Small intestine (tissue), 7 donors: ENCODE measurements around the gene DGCR2. TPM values are rescaled to one million over a fixed set of nuclear protein-coding genes. Genes with fewer than 3 reads are reported as not detected.

ENCODE experiments used
- DNase-seq, 2 donors: peaks; one replicate each; pipeline versions ENCODE4 v3.0.0 to v3.0.0-alpha.2; 2013
- FAIRE-seq: peaks from 2 replicates; lab custom pipeline; 2012; peaks lifted over from hg19 to GRCh38; lab: Jason Lieb, UNC
- H3K27ac ChIP-seq, 3 donors: one replicate each; pipeline ENCODE4 v1.5.1; 2013; ENCODE audit warnings: low read length in 2 of 3, mild to moderate bottlenecking in 2 of 3, control low read depth in 1 of 3, inconsistent platforms in 1 of 3, low read depth in 1 of 3, moderate library complexity in 1 of 3
- H3K27me3 ChIP-seq, 3 donors: one replicate each; pipeline ENCODE4 v1.6.1; 2013; ENCODE audit warnings: low read length in 3 of 3, inconsistent platforms in 1 of 3; ENCODE audit not compliant: control insufficient read depth in 3 of 3, insufficient read depth in 3 of 3
- H3K36me3 ChIP-seq, 3 donors: one replicate each; pipeline ENCODE4 v1.6.1; 2013; ENCODE audit warnings: low read length in 3 of 3, inconsistent platforms in 1 of 3, low read depth in 1 of 3, mild to moderate bottlenecking in 1 of 3, moderate library complexity in 1 of 3; ENCODE audit not compliant: control insufficient read depth in 3 of 3, insufficient read depth in 2 of 3
- H3K4me1 ChIP-seq, 3 donors: one replicate each; pipeline ENCODE4 v1.6.1; 2013; ENCODE audit warnings: low read length in 2 of 3, inconsistent platforms in 1 of 3, low read depth in 1 of 3, mild to moderate bottlenecking in 1 of 3, moderate library complexity in 1 of 3; ENCODE audit not compliant: control insufficient read depth in 3 of 3, insufficient read depth in 2 of 3
- H3K4me3 ChIP-seq, 3 donors: one replicate each; pipeline ENCODE4 v1.5.1; 2013; ENCODE audit warnings: low read length in 3 of 3, control low read depth in 1 of 3, inconsistent platforms in 1 of 3, low read depth in 1 of 3, mild to moderate bottlenecking in 1 of 3, moderate library complexity in 1 of 3
- H3K9me3 ChIP-seq, 2 donors: one replicate each; pipeline ENCODE4 v1.6.1; 2013; ENCODE audit warnings: low read depth in 1 of 2, low read length in 1 of 2; ENCODE audit not compliant: control insufficient read depth in 2 of 2, insufficient read depth in 1 of 2
- WGBS, 3 donors: extraction: QIAGEN DNeasy Blood & Tissue Kit; methylation state at CpG; one replicate each; pipeline ENCODE4 v1.1.7; 2013; 5-methylcytosine and 5-hydroxymethylcytosine counted together
- polyA plus RNA-seq, 4 donors: library from polyadenylated mRNA; stranded (reverse) in 3 of 4; unstranded in 1 of 4; fragments of 200-250 nt in 3 of 4; fragments of 120-200 nt in 1 of 4; gene quantifications; one replicate each; pipeline versions ENCODE4 v1.2.1 to v1.2.3, GENCODE V29; 2013
- donor health status: healthy with polysubstance abuse.
- donor health status: control.
- donor health status: control.
- donor health status: Bipolar disorder and iron deficiency.
- donor health status: healthy.

DGCR2 gene
- polyA plus RNA-seq, 4 donors: 14.8 to 61.6 (median 34.0) TPM

GRCh38 chr22:19149047-19149883 is 27.1 kb upstream of the DGCR2 start:
- Histone ChIP-seq H3K27me3 (peaks cover 37 to 64% (median 39%) of the 10 kb centered on the region in 3 donors), H3K4me1 (peaks cover 0 to 2% (median 0%) of the 10 kb centered on the region in 3 donors), H3K9me3 (peaks cover 0 to 6% of the 10 kb centered on the region in 2 donors), H3K36me3 (no peaks in the 10 kb centered on the region), H3K27ac (no peak overlapping the region), H3K4me3 (peak overlapping the region in 1 of 3 donors; percentile 31)
- FAIRE-seq (no peak), DNase-seq (peak; percentile 8 to 47)
- 4 to 5% (median 4%) methylated on average over 74 to 92 of the region's 92 CpGs for WGBS, 3 donors

DNA sequence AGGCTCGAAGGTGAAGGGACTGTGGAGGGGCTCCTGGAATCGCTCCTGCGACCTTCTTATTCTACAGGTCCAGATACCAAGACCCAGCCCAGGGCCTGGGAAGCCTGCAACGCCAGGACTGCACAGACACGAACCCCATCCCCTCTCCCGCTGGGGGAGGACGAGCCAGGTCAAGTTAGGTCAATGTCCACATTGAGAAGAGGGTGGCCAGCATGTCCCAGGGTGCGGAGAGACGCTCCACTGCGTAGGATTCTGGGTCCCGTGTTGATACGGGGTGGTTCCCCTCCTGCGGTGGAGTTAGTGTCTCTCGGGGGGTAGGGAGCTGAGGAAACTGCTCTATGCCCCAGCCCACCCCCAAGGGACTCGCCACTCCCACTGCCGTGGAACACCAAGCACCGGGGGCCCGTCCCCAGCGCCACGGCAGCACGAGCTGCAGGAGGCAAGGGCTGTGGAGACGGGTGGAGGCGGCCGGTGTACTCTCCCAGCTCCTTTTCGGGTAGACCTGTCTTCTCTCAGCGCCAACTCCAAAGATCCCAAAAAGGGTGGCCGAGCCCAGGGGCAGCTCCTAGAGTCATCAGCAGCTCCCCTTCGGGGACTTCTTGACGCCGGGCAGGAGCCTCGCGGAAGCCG is 26.3 kb upstream of the DGCR2 start:
- H3K9me3 ChIP-seq: peaks cover 0 to 6% of the 10 kb centered on the region in 2 donors
- 19 to 36% (median 31%) methylated on average over 31 to 33 of the region's 33 CpGs for WGBS, 3 donors
- FAIRE-seq (no peak), DNase-seq (no peak)
- H3K4me3 ChIP-seq: no peak overlapping the region
- no peaks in the 10 kb centered on the region for H3K36me3 ChIP-seq
- H3K4me1 ChIP-seq: peaks cover 0 to 4% (median 2%) of the 10 kb centered on the region in 3 donors
- H3K27ac ChIP-seq: no peak overlapping the region
- H3K27me3 ChIP-seq: peaks cover 37 to 62% (median 39%) of the 10 kb centered on the region in 3 donors

- FAIRE-seq: no peak
Measured at GRCh38 chr22:19147195-19147780, 25.1 kb upstream of the DGCR2 start.

GRCh38 chr22:19146215-19146968 is 24.2 kb upstream of the DGCR2 start:
- H3K36me3 ChIP-seq: peaks cover 0 to 13% (median 3%) of the 10 kb centered on the region in 3 donors
- H3K27ac ChIP-seq: no peak overlapping the region
- FAIRE-seq (no peak), DNase-seq (no peak)
- H3K9me3 ChIP-seq: peaks cover 0 to 2% of the 10 kb centered on the region in 2 donors
- peaks cover 0 to 4% (median 2%) of the 10 kb centered on the region in 3 donors for H3K4me1 ChIP-seq
- WGBS, 3 donors: 76 to 81% (median 80%) methylated on average over 11 of the region's 11 CpGs
- peaks cover 24 to 45% (median 35%) of the 10 kb centered on the region in 3 donors for H3K27me3 ChIP-seq
- no peak overlapping the region for H3K4me3 ChIP-seq

More at GRCh38 chr22:19147195-19147780, 25.1 kb upstream of the DGCR2 start:
- peaks cover 32 to 54% (median 37%) of the 10 kb centered on the region in 3 donors for H3K27me3 ChIP-seq
- WGBS, 3 donors: 33 to 54% (median 52%) methylated on average over 9 of the region's 9 CpGs
- H3K4me1 ChIP-seq: peaks cover 0 to 4% (median 2%) of the 10 kb centered on the region in 3 donors
- DNase-seq: no peak
- peaks cover 0 to 6% (median 0%) of the 10 kb centered on the region in 3 donors for H3K36me3 ChIP-seq
- H3K9me3 ChIP-seq: peaks cover 0 to 6% of the 10 kb centered on the region in 2 donors
- H3K27ac ChIP-seq: no peak overlapping the region
- no peak overlapping the region for H3K4me3 ChIP-seq

- Histone ChIP-seq H3K4me3 (peak overlapping the region; percentile 51 to 83 (median 75)), H3K36me3 (peaks cover under 1 to 33% (median 6%) of the 10 kb centered on the region in 3 donors), H3K9me3 (no peaks in the 10 kb centered on the region), H3K27me3 (peaks cover 7 to 31% (median 13%) of the 10 kb centered on the region in 3 donors), H3K27ac (peak overlapping the region; percentile 43 to 56 (median 49)), H3K4me1 (peaks cover 0 to 4% (median 0%) of the 10 kb centered on the region in 3 donors)
- DNase-seq (no peak), FAIRE-seq (no peak)
- WGBS, 3 donors: 1 to 2% (median 2%) methylated on average over 17 of the region's 17 CpGs
Measured at GRCh38 chr22:19143967-19144400, 21.8 kb upstream of the DGCR2 start.

DNA sequence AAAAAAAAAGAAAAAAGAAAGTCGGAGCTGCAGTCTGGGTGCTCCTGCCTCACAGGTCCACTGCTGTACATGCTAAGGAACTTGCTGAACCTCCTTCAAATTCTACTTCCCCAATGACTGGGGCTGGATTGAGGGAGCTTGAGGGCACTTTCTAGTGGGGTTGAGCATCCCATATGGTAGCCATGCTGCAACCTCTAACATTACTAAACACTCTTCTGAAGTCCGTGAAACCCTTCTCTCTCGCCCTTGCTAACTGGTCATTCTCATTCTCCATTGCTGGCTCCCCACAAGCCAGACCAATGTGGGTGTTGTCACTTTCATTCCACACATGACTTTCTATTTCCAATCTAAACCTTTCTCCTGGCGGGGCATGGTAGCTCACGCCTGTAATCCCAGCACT is 21.0 kb upstream of the DGCR2 start:
- no peak for FAIRE-seq
- no peak overlapping the region for H3K27ac ChIP-seq
- DNase-seq: no peak
- 86 to 90% (median 88%) methylated on average over 5 of the region's 5 CpGs for WGBS, 3 donors
- no peak overlapping the region for H3K4me3 ChIP-seq
- no peaks in the 10 kb centered on the region for H3K9me3 ChIP-seq
- peaks cover 3 to 41% (median 6%) of the 10 kb centered on the region in 3 donors for H3K36me3 ChIP-seq
- peaks cover 5 to 23% (median 7%) of the 10 kb centered on the region in 3 donors for H3K27me3 ChIP-seq
- peaks cover 0 to 4% (median 0%) of the 10 kb centered on the region in 3 donors for H3K4me1 ChIP-seq

- H3K27me3 ChIP-seq: peaks cover 0 to 15% (median under 1%) of the 10 kb centered on the region in 3 donors
- WGBS, 3 donors: 94 to 97% (median 97%) methylated on average over 9 of the region's 9 CpGs
- DNase-seq (no peak), FAIRE-seq (no peak)
- H3K4me3 ChIP-seq: no peak overlapping the region
- H3K27ac ChIP-seq: no peak overlapping the region
- H3K4me1 ChIP-seq: peaks cover 0 to 4% (median 0%) of the 10 kb centered on the region in 3 donors
- H3K9me3 ChIP-seq: no peaks in the 10 kb centered on the region
- H3K36me3 ChIP-seq: peaks cover 3 to 49% (median 6%) of the 10 kb centered on the region in 3 donors
Measured at GRCh38 chr22:19142394-19142793, 20.2 kb upstream of the DGCR2 start.
